ENCODE results near the gene DLG1.

DNA sequence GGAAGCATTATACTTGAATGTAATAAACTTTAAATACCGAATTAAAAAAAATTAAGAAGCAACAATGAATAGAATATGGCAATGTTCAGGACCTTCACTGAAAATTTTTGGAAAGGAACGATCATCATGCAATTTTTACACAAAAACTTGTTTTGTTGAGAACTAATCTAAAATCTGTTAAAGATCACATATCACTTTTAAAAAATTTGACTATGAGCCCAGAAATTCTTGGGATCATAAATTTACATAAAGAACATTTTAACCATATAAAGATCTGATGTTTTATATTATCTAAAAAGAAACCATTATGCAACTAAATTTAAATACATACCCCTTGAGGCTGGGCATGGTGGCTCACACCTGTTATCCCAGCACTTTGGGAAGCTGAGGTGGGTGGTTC, 192.6 kb downstream of the DLG1 start:
- TF ChIP-seq CTCF (IDR thresholded peaks at IDR 0.05) (no peak), POLR2A (IDR thresholded peaks at IDR 0.05) (no peak)
